Mucosa of descending colon (tissue), 3 donors: Measurements from ENCODE around the gene EXTL1. TPM values are rescaled to one million over a fixed set of nuclear protein-coding genes. Genes with fewer than 3 reads are reported as not detected.

ENCODE experiments used
- ATAC-seq: fragments of 200-7000 bp; cut with Tn5 transposase; one replicate; pipeline ENCODE4 v1.9.1; 2020; ENCODE audit warnings: mild to moderate bottlenecking, moderate library complexity
- DNase-seq, 3 donors: peaks; one replicate each; pipeline ENCODE4 v3.0.0-alpha.2; 2020
- H3K36me3 ChIP-seq: fragments of 200-600 bp; one replicate; pipeline ENCODE4 v1.8.0; 2021; ENCODE audit warnings: low read depth, mild to moderate bottlenecking
- H3K4me1 ChIP-seq: fragments of 200-600 bp; one replicate; pipeline ENCODE4 v1.8.0; 2021; ENCODE audit warnings: low read depth, mild to moderate bottlenecking
- H3K4me3 ChIP-seq: fragments of 200-600 bp; one replicate; pipeline ENCODE4 v1.8.0; 2021; ENCODE audit warnings: mild to moderate bottlenecking
- H3K9me3 ChIP-seq: fragments of 200-600 bp; one replicate; pipeline ENCODE4 v1.8.0; 2021; ENCODE audit warnings: mild to moderate bottlenecking
- intact Hi-C, 2 donors: fragments of 100-400 bp; cut with DNase I in 1 of 2; cut with micrococcal nuclease in 1 of 2; formaldehyde crosslinking; loops; one replicate each; pipeline versions ENCODE4 v1.11.0 to v1.11.1; 2022; cut with DNase I, micrococcal nuclease
- total RNA-seq, 3 donors: library from RNA; stranded (reverse); fragmentation: NEBNext Ultra II Directional in 2 of 3; extraction: Animal tissue kit (Norgen Biotek cat#: 25700) in 2 of 3; gene quantifications; one replicate each; pipeline versions ENCODE4 v1.2.1 to v1.2.4, GENCODE V29; 2021 to 2023
- TF ChIP-seq, protein P1 (sequence below): fragments of 200-600 bp; IDR thresholded peaks from one replicate; pipeline ENCODE4 v1.8.0; 2022; ENCODE audit warnings: antibody characterized with exemption, mild to moderate bottlenecking
- donor health status: DM: no; HTN: no; CAD: no; lungs with moderate emphysema.
- donor health status: DM: no; HTN: no; CAD: no.
- donor health status: DM: no; HTN: yes; CAD: no.

The EXTL1 gene
- total RNA-seq, 3 donors from 2014 or later, result 0.14 to 1.7 TPM; not detected in 1

DNA sequence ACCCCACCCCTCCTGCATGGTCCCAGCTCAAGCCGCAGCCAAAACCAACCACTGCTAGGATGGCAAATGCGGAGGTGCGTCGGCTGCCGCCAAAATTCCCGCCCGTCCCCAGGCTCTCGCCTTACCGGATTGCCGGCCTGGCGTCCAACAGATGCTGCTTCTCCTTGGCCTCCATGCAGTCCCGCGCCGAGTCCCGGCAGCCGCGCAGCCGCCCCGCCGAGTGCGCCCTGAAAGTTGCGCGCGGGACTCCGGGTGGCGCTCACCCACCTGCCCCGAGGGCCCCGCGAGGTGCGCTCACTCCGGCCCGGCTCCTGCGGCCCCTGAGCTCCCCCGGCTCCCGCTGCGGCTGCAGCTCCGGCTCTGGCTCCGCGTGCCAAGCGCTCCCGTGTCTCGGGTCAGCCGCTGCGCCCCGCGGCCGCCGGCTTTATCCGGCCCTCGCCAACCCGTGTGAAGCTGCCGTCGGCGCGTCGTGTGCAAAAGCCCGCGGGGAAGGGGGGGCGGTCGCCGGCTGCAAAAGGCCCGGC is 24.2 kb downstream of the EXTL1 start, which contains the start of gene SLC30A2:
SLC30A2 (minus strand) TSS at position 397 of the 524 bp plus-strand sequence; CDS start at position 175, 222 bp downstream.
- H3K36me3 ChIP-seq, result no peaks in the 10 kb centered on the region
- DNase-seq (peak in 1 of 3 donors; percentile 46), ATAC-seq (peak; percentile 24)
- H3K9me3 ChIP-seq, result no peaks in the 10 kb centered on the region
- no peak within 1 kb of the TSS for H3K4me3 ChIP-seq
- TF ChIP-seq, protein P1, sequence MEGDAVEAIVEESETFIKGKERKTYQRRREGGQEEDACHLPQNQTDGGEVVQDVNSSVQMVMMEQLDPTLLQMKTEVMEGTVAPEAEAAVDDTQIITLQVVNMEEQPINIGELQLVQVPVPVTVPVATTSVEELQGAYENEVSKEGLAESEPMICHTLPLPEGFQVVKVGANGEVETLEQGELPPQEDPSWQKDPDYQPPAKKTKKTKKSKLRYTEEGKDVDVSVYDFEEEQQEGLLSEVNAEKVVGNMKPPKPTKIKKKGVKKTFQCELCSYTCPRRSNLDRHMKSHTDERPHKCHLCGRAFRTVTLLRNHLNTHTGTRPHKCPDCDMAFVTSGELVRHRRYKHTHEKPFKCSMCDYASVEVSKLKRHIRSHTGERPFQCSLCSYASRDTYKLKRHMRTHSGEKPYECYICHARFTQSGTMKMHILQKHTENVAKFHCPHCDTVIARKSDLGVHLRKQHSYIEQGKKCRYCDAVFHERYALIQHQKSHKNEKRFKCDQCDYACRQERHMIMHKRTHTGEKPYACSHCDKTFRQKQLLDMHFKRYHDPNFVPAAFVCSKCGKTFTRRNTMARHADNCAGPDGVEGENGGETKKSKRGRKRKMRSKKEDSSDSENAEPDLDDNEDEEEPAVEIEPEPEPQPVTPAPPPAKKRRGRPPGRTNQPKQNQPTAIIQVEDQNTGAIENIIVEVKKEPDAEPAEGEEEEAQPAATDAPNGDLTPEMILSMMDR, result no peak
- peaks cover 20% of the 10 kb centered on the region for H3K4me1 ChIP-seq
- intact Hi-C loops, result no loop called here

DNA sequence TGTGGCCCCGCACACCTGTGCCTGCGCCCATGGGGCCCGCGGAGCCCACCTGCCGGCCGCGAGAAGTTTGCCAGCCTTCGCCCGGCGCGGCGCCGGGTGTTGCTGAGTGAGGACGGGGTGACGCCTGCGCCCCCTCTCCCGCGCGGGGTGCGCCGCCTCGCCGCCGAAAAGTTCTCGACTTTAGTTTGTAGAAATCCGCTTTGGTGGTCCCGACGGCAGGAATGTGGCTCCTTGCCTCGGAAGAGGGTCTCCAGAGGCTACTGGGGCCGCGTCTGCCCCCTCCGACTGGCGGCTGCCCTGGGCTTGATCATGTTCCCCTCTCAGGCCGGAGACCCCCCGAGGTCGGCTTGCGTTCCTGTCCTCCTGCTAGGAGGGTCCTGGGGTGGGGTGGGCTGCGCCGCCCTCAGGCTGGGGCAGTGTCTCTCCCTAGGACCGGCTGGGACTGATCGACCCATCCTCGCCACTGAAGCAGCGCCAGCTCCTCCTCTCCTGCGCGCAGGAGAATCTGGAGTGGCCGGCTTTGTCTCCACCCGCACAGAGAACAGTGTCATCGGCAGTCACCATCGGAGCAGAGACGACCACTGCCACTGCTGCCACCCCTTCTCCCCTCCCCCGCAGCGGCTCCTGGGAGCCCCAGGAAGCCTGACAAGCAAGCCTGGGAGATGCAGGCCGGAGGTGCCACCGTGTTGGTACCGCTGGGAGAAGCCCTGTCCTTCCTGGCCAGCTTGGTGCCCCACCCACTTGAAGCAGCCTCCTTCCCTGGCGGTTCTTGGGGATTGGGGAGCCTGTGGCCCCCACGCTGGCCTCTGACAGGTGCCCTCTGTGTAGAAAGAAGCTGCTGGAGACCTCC is 24.9 kb downstream of the EXTL1 start:
- DNase-seq (peak in 1 of 3 donors; percentile 34), ATAC-seq (no peak)
- Histone ChIP-seq H3K36me3 (no peaks in the 10 kb centered on the region), H3K4me3 (no peak overlapping the region), H3K9me3 (no peaks in the 10 kb centered on the region), H3K4me1 (peaks cover 20% of the 10 kb centered on the region)
- TF ChIP-seq, protein P1, result no peak
- intact Hi-C loops, result no loop called here

DNA sequence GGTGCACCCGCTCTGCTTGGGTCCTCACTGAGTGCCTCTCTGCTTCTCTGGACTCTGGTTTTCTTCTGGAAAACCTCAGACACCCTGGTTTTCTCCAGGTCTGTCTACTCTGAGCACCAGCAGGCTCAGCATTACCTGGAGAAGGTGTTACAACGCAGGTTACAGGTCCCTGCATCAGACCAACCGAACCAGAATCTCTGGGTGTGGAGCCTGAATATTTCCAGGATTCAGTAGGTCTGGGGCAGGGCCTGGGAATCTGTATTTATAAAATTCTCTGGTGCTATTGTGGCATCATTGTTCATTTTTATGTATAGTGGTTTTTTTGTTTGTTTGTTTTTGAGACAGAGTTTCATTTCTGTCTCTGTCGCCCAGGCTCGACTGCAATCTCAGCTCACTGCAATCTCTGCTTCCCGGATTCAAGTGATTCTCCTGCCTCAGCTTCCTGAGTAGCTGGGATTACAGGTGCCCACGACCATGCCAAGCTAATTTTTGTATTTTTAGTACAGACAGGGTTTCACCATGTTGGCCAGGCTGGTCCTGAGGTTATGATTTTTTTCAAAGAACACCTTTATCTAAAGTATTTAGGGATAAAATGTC is 25.8 kb downstream of the EXTL1 start:
- intact Hi-C loops, result no loop called here
- no peak overlapping the region for H3K4me3 ChIP-seq
- ATAC-seq, result no peak
- no peaks in the 10 kb centered on the region for H3K9me3 ChIP-seq
- no peak for DNase-seq
- H3K4me1 ChIP-seq, result peaks cover 20% of the 10 kb centered on the region
- TF ChIP-seq, protein P1, result no peak
- H3K36me3 ChIP-seq, result no peaks in the 10 kb centered on the region

DNA sequence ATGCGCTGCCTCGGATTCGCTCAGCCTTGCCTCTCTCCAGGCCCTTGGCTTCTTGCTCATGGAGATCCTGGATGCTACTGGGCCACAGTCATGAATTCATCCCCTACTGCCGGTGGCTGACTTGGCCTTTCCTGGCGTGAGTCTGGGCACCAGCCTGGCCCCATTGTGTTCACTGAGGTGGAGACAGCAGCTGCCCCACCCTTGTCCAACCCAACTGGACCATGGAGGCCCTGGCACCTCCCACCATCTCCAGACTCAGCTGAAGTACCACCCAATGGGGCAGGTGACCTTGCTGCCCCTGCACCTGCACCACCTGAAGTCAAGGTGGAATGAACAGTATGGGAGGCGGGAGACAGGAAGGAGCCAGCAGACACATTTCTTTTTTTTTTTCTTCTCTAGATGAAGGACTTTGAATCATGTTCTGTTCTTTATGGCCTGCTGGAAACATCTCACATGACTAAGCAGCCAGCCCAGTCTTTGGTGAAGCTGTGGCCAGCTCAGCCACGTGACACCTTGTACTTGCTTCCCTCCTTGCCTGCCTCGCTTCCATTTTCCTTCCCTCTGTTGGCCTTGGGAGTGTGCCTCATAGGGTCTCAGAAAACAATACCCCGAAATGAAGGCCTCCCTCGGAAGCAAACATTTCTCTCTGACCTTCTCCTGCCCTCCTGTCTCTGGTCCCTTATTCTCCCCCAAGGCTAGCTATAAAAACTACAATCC is 28.1 kb downstream of the EXTL1 start:
- TF ChIP-seq, protein P1, result no peak
- intact Hi-C loops, result no loop called here
- no peak overlapping the region for H3K4me3 ChIP-seq
- ATAC-seq, result peak; percentile 92
- DNase-seq, result peak in 2 of 3 donors; percentile 54 to 74
- no peaks in the 10 kb centered on the region for H3K36me3 ChIP-seq
- H3K9me3 ChIP-seq, result no peaks in the 10 kb centered on the region
- H3K4me1 ChIP-seq, result peaks cover 20% of the 10 kb centered on the region

DNA sequence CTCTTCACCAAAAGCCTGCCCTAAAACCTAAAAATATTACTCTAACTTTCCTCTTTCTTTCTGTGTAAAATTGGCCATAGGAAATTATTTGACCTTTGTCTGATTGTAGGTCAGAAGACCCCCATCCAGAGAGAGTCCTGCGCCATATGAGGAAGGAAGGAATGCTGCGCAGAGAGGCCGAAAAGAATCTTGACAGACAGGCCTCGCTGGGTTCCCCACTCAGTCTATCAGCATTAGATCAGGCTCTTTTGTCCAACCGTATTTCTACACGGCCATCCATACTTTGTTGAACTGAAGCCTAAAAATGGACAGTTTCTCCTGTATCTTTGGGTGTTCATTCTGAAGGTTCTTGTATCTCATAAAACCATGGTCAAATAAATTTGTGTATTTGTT is 28.7 kb downstream of the EXTL1 start:
- TF ChIP-seq, protein P1, result no peak
- ATAC-seq (no peak), DNase-seq (no peak)
- Histone ChIP-seq H3K36me3 (no peaks in the 10 kb centered on the region), H3K4me3 (no peak overlapping the region), H3K9me3 (no peaks in the 10 kb centered on the region), H3K4me1 (peaks cover 20% of the 10 kb centered on the region)
- intact Hi-C loops, result no loop called here
